Measurements from ENCODE around the gene SCN1B. TPM values are rescaled to one million over a fixed set of nuclear protein-coding genes. Genes with fewer than 3 reads are reported as not detected.
"Not testable (repeated sequence)": the region's sequence is repeated elsewhere in the genome, so short reads cannot be mapped to it uniquely, and the experiment has no call there.

SCN1B gene
- total and polyA plus RNA-seq, 10 of the 15 experiments (the other 5 are each of a cell fraction or from before 2014, with no cell fraction given) = 0.04 to 0.54 (median 0.11) TPM; not detected in 3

GRCh38 chr19:35027851-35028599 lies 2.2 kb upstream of the SCN1B start:
- ATAC-seq = peak; percentile 53
- 82% methylated on average over 7 of the region's 7 CpGs for WGBS (ENCODE audit: insufficient coverage, insufficient replicate concordance, low lambda C conversion rate, missing lambda C conversion rate)
- H3K4me2 ChIP-seq (ENCODE audit: control insufficient read depth, insufficient read depth) = no peak overlapping the region
- ChIA-PET CTCF (interaction anchor here (0.9 to 1.0 kb wide), 2 partner anchors 15 to 16 kb away, joined by 4 to 6 read pairs; no protein-coding TSS in a partner anchor), POLR2A (no interaction called here), SMC1A (ENCODE audit: uncharacterized antibody, unreplicated experiment) (interaction anchor here (0.9 to 1.1 kb wide), 2 partner anchors 10 to 113 kb away, joined by 3 to 4 read pairs; no protein-coding TSS in a partner anchor), RAD21 (ENCODE audit: unreplicated experiment) (no interaction called here)
- no peak overlapping the region for H2AFZ ChIP-seq (ENCODE audit: control insufficient read depth, low read depth, low read length)
- no TSS peak for BruUV-seq (replicated peaks)
- no peaks in the 10 kb centered on the region for H3K79me2 ChIP-seq (ENCODE audit: control insufficient read depth, insufficient read depth, low read length)
- no peaks in the 10 kb centered on the region for H3K4me1 ChIP-seq (ENCODE audit: control insufficient read depth, insufficient read depth, low read length)
- no peak overlapping the region for H3K27ac ChIP-seq (ENCODE audit: control insufficient read depth, insufficient read depth)
- no peaks in the 10 kb centered on the region for H4K20me1 ChIP-seq (ENCODE audit: control insufficient read depth, insufficient read depth)
- no peak for DNase-seq (ENCODE audit: low read depth, low spot score)
- in situ Hi-C loops (cut with MboI) = no loop called here
- intact Hi-C loops (cut with micrococcal nuclease; ENCODE audit: unreplicated experiment) = no loop called here
- no peak for FAIRE-seq
- H3K9ac ChIP-seq (ENCODE audit: control insufficient read depth, insufficient read depth, low read length) = no peak overlapping the region
- H3K9me3 ChIP-seq (replicated peaks; ENCODE audit: control insufficient read depth, insufficient read depth, low read length) = no peaks in the 10 kb centered on the region
- peaks cover 2 to 5% of the 10 kb centered on the region in 2 experiments; a peak in 2 of 4 replicates for H3K27me3 ChIP-seq (replicated peaks in 1 of 2; ENCODE audit: control insufficient read depth in 2 of 2, insufficient read depth in 2 of 2, low read length in 1 of 2)
- no peak overlapping the region for H3K4me3 ChIP-seq
- TF ChIP-seq IKZF1 (conservative IDR thresholded peaks at IDR 0.05) = no peak
- TF ChIP-seq KDM1A (IDR thresholded peaks at IDR 0.05; ENCODE audit: borderline replicate concordance) = no peak
- TF ChIP-seq NR2F1 (conservative IDR thresholded peaks at IDR 0.05) = no peak
- no peak for TF ChIP-seq BRCA1 (IDR thresholded peaks at IDR 0.05; ENCODE audit: low read depth, low read length)
- no peak for TF ChIP-seq HDAC2 (IDR thresholded peaks at IDR 0.05)
- TF ChIP-seq ETV6 (conservative IDR thresholded peaks at IDR 0.05 in 1 of 2, IDR thresholded peaks at IDR 0.05 in 1 of 2; ENCODE audit: borderline replicate concordance in 1 of 2, low read depth in 1 of 2) = no peak
- no peak for TF ChIP-seq IKZF2 (IDR thresholded peaks at IDR 0.05)
- TF ChIP-seq MEF2A (IDR thresholded peaks at IDR 0.05; ENCODE audit: insufficient read depth, low read depth, low read length) = no peak
- no peak for TF ChIP-seq EED (IDR thresholded peaks at IDR 0.05; ENCODE audit: low read depth)
- no peak for TF ChIP-seq ZBED1 (IDR thresholded peaks at IDR 0.05; ENCODE audit: borderline replicate concordance)
- no peak for TF ChIP-seq RCOR1 (conservative IDR thresholded peaks at IDR 0.05; ENCODE audit: low read depth, low read length)
- TF ChIP-seq YY1 (IDR thresholded peaks at IDR 0.05; ENCODE audit: low read depth, low read length) = no peak
- H3K36me3 ChIP-seq (ENCODE audit: control insufficient read depth in 2 of 2, insufficient read depth in 2 of 2, low read length in 1 of 2) = peaks cover 0 to 15% of the 10 kb centered on the region in 2 experiments; a peak in 3 of 4 replicates

GRCh38 chr19:35028600-35028885 lies 1.7 kb upstream of the SCN1B start:
- POLR2A ChIA-PET; intact Hi-C loops (cut with micrococcal nuclease; ENCODE audit: unreplicated experiment); H2AFZ ChIP-seq (ENCODE audit: control insufficient read depth, low read depth, low read length); in situ Hi-C loops (cut with MboI); H3K4me3 ChIP-seq; BruUV-seq (replicated peaks); DNase-seq (ENCODE audit: low read depth, low spot score); H3K9ac ChIP-seq (ENCODE audit: control insufficient read depth, insufficient read depth, low read length); ATAC-seq; H3K4me2 ChIP-seq (ENCODE audit: control insufficient read depth, insufficient read depth); H3K27ac ChIP-seq (ENCODE audit: control insufficient read depth, insufficient read depth); H3K4me1 ChIP-seq (ENCODE audit: control insufficient read depth, insufficient read depth, low read length); RAD21 ChIA-PET (ENCODE audit: unreplicated experiment); H3K9me3 ChIP-seq (replicated peaks; ENCODE audit: control insufficient read depth, insufficient read depth, low read length); FAIRE-seq; H3K27me3 ChIP-seq (replicated peaks in 1 of 2; ENCODE audit: control insufficient read depth in 2 of 2, insufficient read depth in 2 of 2, low read length in 1 of 2); H4K20me1 ChIP-seq (ENCODE audit: control insufficient read depth, insufficient read depth); H3K79me2 ChIP-seq (ENCODE audit: control insufficient read depth, insufficient read depth, low read length): not testable (repeated sequence)
- CTCF ChIA-PET = interaction anchor here (0.9 kb wide), 1 partner anchor 16 kb away, joined by 6 read pairs; no protein-coding TSS in a partner anchor
- SMC1A ChIA-PET (ENCODE audit: uncharacterized antibody, unreplicated experiment) = interaction anchor here (1.1 kb wide), 1 partner anchor 9 kb away, joined by 4 read pairs; no protein-coding TSS in a partner anchor
- WGBS (ENCODE audit: insufficient coverage, insufficient replicate concordance, low lambda C conversion rate, missing lambda C conversion rate) = 100% methylated on average over 2 of the region's 3 CpGs
- H3K36me3 ChIP-seq (ENCODE audit: control insufficient read depth in 2 of 2, insufficient read depth in 2 of 2, low read length in 1 of 2) = peaks cover 0 to 13% of the 10 kb centered on the region in 2 experiments; a peak in 3 of 4 replicates

GRCh38 chr19:35029275-35029736 lies 964 bp upstream of the SCN1B start:
- in situ Hi-C loops (cut with MboI); H3K4me1 ChIP-seq (ENCODE audit: control insufficient read depth, insufficient read depth, low read length); POLR2A ChIA-PET; H3K9me3 ChIP-seq (replicated peaks; ENCODE audit: control insufficient read depth, insufficient read depth, low read length); H3K27me3 ChIP-seq (replicated peaks in 1 of 2; ENCODE audit: control insufficient read depth in 2 of 2, insufficient read depth in 2 of 2, low read length in 1 of 2); BruUV-seq (replicated peaks); DNase-seq (ENCODE audit: low read depth, low spot score); H3K4me3 ChIP-seq; H3K36me3 ChIP-seq (ENCODE audit: control insufficient read depth in 2 of 2, insufficient read depth in 2 of 2, low read length in 1 of 2); H2AFZ ChIP-seq (ENCODE audit: control insufficient read depth, low read depth, low read length); H3K9ac ChIP-seq (ENCODE audit: control insufficient read depth, insufficient read depth, low read length); H4K20me1 ChIP-seq (ENCODE audit: control insufficient read depth, insufficient read depth); ATAC-seq; SMC1A ChIA-PET (ENCODE audit: uncharacterized antibody, unreplicated experiment); H3K4me2 ChIP-seq (ENCODE audit: control insufficient read depth, insufficient read depth); intact Hi-C loops (cut with micrococcal nuclease; ENCODE audit: unreplicated experiment); H3K27ac ChIP-seq (ENCODE audit: control insufficient read depth, insufficient read depth); FAIRE-seq; CTCF ChIA-PET; H3K79me2 ChIP-seq (ENCODE audit: control insufficient read depth, insufficient read depth, low read length): not testable (repeated sequence)
- 87% methylated on average over 8 of the region's 11 CpGs for WGBS (ENCODE audit: insufficient coverage, insufficient replicate concordance, low lambda C conversion rate, missing lambda C conversion rate)
- RAD21 ChIA-PET (ENCODE audit: unreplicated experiment) = interaction anchor here (0.6 kb wide), 1 partner anchor 50 kb away, joined by 3 read pairs; no protein-coding TSS in a partner anchor
